OCI-LY1 (cell line): ENCODE results near the gene MRPL50.

Source experiments
- H2AFZ ChIP-seq: fragments of 200-600 bp; sonication (generic), shearing (Covaris generic); 2 replicates; pipeline ENCODE4 v1.6.0; 2014; ENCODE audit warnings: antibody characterized with exemption, mild to moderate bottlenecking, low read length
- H3F3A ChIP-seq: fragments of 200-600 bp; sonication (generic), shearing (Covaris generic); 2 replicates; pipeline ENCODE4 v1.6.0; 2014; ENCODE audit warnings: mild to moderate bottlenecking, antibody characterized with exemption, low read length, moderate library complexity; ENCODE audit not compliant: insufficient read depth
- H3K27ac ChIP-seq: fragments of 200-600 bp; sonication (generic); 2 replicates; pipeline ENCODE4 v1.5.1; 2014; ENCODE audit warnings: low read length, mixed run types, mild to moderate bottlenecking, low read depth; ENCODE audit not compliant: poor library complexity, severe bottlenecking
- H3K27me3 ChIP-seq: fragments of 200-600 bp; sonication (generic); 2 replicates; pipeline ENCODE4 v1.6.0; 2014; ENCODE audit warnings: antibody characterized with exemption, mild to moderate bottlenecking, low read length, moderate library complexity; ENCODE audit not compliant: insufficient read depth
- H3K36me3 ChIP-seq: fragments of 200-600 bp; sonication (generic); 2 replicates; pipeline ENCODE4 v1.6.1; 2014; ENCODE audit warnings: mild to moderate bottlenecking, antibody characterized with exemption, low read length, moderate library complexity, mixed read lengths; ENCODE audit not compliant: insufficient read depth
- H3K4me1 ChIP-seq: fragments of 200-600 bp; sonication (generic); 2 replicates; pipeline ENCODE4 v1.5.1; 2014; ENCODE audit warnings: mild to moderate bottlenecking, low read length, moderate library complexity; ENCODE audit not compliant: insufficient read depth, severe bottlenecking
- H3K4me2 ChIP-seq: fragments of 200-600 bp; sonication (generic), shearing (Covaris generic); 2 replicates; pipeline ENCODE4 v1.6.1; 2014; ENCODE audit warnings: low read length
- H3K4me3 ChIP-seq: fragments of 200-600 bp; sonication (generic); 2 replicates; pipeline ENCODE4 v1.5.1; 2014; ENCODE audit warnings: low read length, low read depth, mild to moderate bottlenecking, mixed read lengths; ENCODE audit not compliant: poor library complexity, severe bottlenecking
- H3K79me2 ChIP-seq: fragments of 200-600 bp; shearing (Covaris generic); 2 replicates; pipeline ENCODE4 v1.6.1; 2016; ENCODE audit warnings: mixed run types, low read length, mixed read lengths; ENCODE audit not compliant: insufficient read depth
- H3K9ac ChIP-seq: fragments of 200-600 bp; sonication (generic), shearing (Covaris generic); 2 replicates; pipeline ENCODE4 v1.6.1; 2014; ENCODE audit warnings: mild to moderate bottlenecking, low read length, mixed read lengths
- H3K9me2 ChIP-seq: fragments of 200-600 bp; sonication (generic), shearing (Covaris generic); 2 replicates; pipeline ENCODE4 v1.6.1; 2014; ENCODE audit warnings: low read depth, mild to moderate bottlenecking, low read length, mixed read lengths
- H3K9me3 ChIP-seq: fragments of 200-600 bp; shearing (Covaris generic); 2 replicates; pipeline ENCODE4 v1.6.1; 2014; ENCODE audit warnings: low read length, mixed read lengths
- H4K20me1 ChIP-seq: fragments of 200-600 bp; sonication (generic), shearing (Covaris generic); 2 replicates; pipeline ENCODE4 v1.6.0; 2016; ENCODE audit warnings: mild to moderate bottlenecking, low read length; ENCODE audit not compliant: insufficient read depth
- EZH2 ChIP-seq: fragments of 200-600 bp; sonication (generic), shearing (Covaris generic); IDR thresholded peaks from 2 replicates; pipeline ENCODE4 v1.8.0; 2017; ENCODE audit warnings: borderline replicate concordance, mixed run types, mild to moderate bottlenecking, antibody characterized with exemption, low read length, moderate library complexity, mixed read lengths
- TF ChIP-seq, protein P1 (sequence below): fragments of 200-600 bp; sonication (generic), shearing (Covaris generic); IDR thresholded peaks from 2 replicates; pipeline ENCODE4 v1.5.1; 2017; ENCODE audit warnings: mild to moderate bottlenecking, antibody characterized with exemption, low read length, moderate library complexity, mixed read lengths

Gene MRPL50

DNA sequence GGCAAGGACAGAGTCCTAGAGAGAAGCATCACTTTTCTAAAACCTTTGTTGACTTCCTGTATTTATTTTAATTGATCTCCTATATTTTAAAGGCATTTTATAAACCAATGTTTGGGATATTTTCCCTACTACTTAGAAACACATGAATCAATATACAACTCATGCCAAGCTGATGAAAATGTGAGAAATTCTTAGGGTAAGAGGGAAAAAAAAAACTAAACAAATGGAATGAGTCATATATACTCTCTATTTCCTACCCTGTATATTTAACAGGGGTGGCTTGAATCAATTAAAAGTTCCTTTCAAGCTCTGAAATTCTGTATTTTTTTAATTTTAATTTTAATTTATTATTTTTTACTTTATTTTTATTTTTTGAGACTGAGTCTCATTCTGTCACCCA is 33.2 kb downstream of the MRPL50 start:
- Histone ChIP-seq H2AFZ (no peak overlapping the region), H3K27me3 (no peaks in the 10 kb centered on the region), H3K4me2 (no peak overlapping the region), H3F3A (no peaks in the 10 kb centered on the region), H3K4me3 (no peak overlapping the region), H3K9ac (no peak overlapping the region), H3K79me2 (no peaks in the 10 kb centered on the region), H3K9me2 (no peaks in the 10 kb centered on the region), H4K20me1 (no peaks in the 10 kb centered on the region), H3K27ac (no peak overlapping the region), H3K9me3 (no peaks in the 10 kb centered on the region), H3K36me3 (no peaks in the 10 kb centered on the region), H3K4me1 (no peaks in the 10 kb centered on the region)
- TF ChIP-seq, protein P1, sequence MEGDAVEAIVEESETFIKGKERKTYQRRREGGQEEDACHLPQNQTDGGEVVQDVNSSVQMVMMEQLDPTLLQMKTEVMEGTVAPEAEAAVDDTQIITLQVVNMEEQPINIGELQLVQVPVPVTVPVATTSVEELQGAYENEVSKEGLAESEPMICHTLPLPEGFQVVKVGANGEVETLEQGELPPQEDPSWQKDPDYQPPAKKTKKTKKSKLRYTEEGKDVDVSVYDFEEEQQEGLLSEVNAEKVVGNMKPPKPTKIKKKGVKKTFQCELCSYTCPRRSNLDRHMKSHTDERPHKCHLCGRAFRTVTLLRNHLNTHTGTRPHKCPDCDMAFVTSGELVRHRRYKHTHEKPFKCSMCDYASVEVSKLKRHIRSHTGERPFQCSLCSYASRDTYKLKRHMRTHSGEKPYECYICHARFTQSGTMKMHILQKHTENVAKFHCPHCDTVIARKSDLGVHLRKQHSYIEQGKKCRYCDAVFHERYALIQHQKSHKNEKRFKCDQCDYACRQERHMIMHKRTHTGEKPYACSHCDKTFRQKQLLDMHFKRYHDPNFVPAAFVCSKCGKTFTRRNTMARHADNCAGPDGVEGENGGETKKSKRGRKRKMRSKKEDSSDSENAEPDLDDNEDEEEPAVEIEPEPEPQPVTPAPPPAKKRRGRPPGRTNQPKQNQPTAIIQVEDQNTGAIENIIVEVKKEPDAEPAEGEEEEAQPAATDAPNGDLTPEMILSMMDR: no peak
- TF ChIP-seq EZH2: no peak

DNA sequence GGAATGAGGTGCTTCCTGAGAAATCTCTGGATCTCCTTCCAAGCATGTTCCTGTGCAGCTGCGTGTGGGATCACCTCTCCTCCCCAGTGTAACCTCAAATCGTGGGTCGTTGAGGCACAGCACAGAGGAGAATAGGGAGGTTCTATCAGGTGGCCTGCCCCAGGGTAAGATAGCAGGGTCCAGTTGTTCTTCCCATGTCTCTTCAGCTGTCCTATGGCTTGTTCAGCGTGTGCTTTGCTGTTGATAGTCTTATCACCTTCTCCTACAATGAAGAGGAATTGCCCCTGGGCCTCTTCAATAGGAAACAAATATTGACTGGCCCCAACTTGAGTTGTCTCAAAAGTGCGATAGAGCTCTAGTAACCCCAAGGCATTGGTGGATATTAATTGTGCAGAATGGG is 36.0 kb downstream of the MRPL50 start:
- Histone ChIP-seq H3K36me3 (no peaks in the 10 kb centered on the region), H3K27me3 (no peaks in the 10 kb centered on the region), H2AFZ (no peak overlapping the region), H3K79me2 (no peaks in the 10 kb centered on the region), H3K27ac (no peak overlapping the region), H3K9me2 (no peaks in the 10 kb centered on the region), H3K4me1 (no peaks in the 10 kb centered on the region), H3K4me2 (no peak overlapping the region), H3K9me3 (no peaks in the 10 kb centered on the region), H3K4me3 (no peak overlapping the region), H3F3A (no peaks in the 10 kb centered on the region), H3K9ac (no peak overlapping the region), H4K20me1 (no peaks in the 10 kb centered on the region)
- TF ChIP-seq, protein P1: no peak
- TF ChIP-seq EZH2: no peak

DNA sequence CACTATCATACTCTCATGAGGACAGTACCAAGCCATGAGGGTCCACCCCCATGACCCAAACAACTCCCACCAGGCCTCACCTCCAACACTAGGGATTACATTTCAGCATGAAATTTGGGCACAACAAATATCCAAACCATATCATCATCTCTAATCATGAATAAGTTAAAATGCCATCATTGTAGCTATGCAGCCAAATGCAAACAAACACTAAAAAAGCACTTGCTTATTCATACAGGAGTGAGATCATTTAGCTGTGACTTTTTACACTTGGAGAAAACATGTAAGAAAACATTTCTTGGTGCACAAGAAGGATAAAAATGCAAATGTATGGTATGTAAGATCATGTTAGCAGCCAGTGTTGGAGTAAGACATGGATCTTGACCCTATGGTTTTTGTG is 37.8 kb downstream of the MRPL50 start:
- H3K4me1 ChIP-seq: no peaks in the 10 kb centered on the region
- no peak overlapping the region for H3K9ac ChIP-seq
- no peaks in the 10 kb centered on the region for H3K36me3 ChIP-seq
- no peaks in the 10 kb centered on the region for H3F3A ChIP-seq
- no peaks in the 10 kb centered on the region for H3K9me3 ChIP-seq
- H3K9me2 ChIP-seq: no peaks in the 10 kb centered on the region
- H3K27me3 ChIP-seq: no peaks in the 10 kb centered on the region
- no peaks in the 10 kb centered on the region for H3K79me2 ChIP-seq
- no peaks in the 10 kb centered on the region for H4K20me1 ChIP-seq
- no peak overlapping the region for H3K4me3 ChIP-seq
- no peak overlapping the region for H2AFZ ChIP-seq
- H3K4me2 ChIP-seq: no peak overlapping the region
- H3K27ac ChIP-seq: no peak overlapping the region
- no peak for TF ChIP-seq EZH2
- TF ChIP-seq, protein P1: no peak
